HepG2 (cell line): ENCODE measurements around the gene LDLRAD4.

Source experiments
- BCL6 ChIP-seq: IDR thresholded peaks from 2 replicates; pipeline ENCODE4 v1.6.1; 2016; ENCODE audit warnings: missing genetic modification reagents, missing compliant biosample characterization
- CTCF ChIP-seq: sonication (generic); formaldehyde crosslinking; IDR thresholded peaks from 2 replicates; pipeline ENCODE4 v1.5.0; 2020; ENCODE audit warnings: mild to moderate bottlenecking, missing genetic modification reagents, moderate library complexity
- GABPA ChIP-seq, 2 experiments: IDR thresholded peaks; 2 replicates each; pipeline ENCODE4 v1.6.1; 2011 to 2016; ENCODE audit warnings: low read depth in 2 of 2, low read length in 1 of 2, missing biosample characterization in 1 of 2, missing genetic modification characterization in 1 of 2
- SIN3A ChIP-seq: IDR thresholded peaks from 2 replicates; pipeline ENCODE4 v1.6.1; 2011; ENCODE audit warnings: low read depth, mild to moderate bottlenecking, control low read depth, low read length, borderline replicate concordance
- ZNF12 ChIP-seq: sonication (generic); formaldehyde crosslinking; IDR thresholded peaks from 2 replicates; pipeline ENCODE4 v1.5.0; 2020; ENCODE audit warnings: missing genetic modification reagents
- ZNF224 ChIP-seq: sonication (generic); formaldehyde crosslinking; IDR thresholded peaks from 2 replicates; pipeline ENCODE4 v1.5.0; 2020; ENCODE audit warnings: mild to moderate bottlenecking, missing genetic modification reagents
- ZNF24 ChIP-seq: fragments of 450-650 bp; IDR thresholded peaks from 2 replicates; pipeline ENCODE4 v1.6.1; 2017; ENCODE audit warnings: antibody characterized with exemption, mild to moderate bottlenecking

- TF ChIP-seq ZNF24 (no peak), BCL6 (CRISPR knock-in tag) (no peak), CTCF (CRISPR knock-in tag) (no peak), ZNF224 (no peak), GABPA (IDR thresholded peaks at IDR 0.05; ENCODE audit: low read depth, low read length) (no peak), GABPA (CRISPR knock-in tag; IDR thresholded peaks at IDR 0.05; ENCODE audit: low read depth) (no peak), ZNF12 (no peak), SIN3A (no peak)
Observed at GRCh38 chr18:13295894-13296293, 77.3 kb downstream of the LDLRAD4 start.
